Measurements from ENCODE around the gene LTB4R2.

Gene LTB4R2

GRCh38 chr14:24313913-24314312 is 4.0 kb downstream of the LTB4R2 start:
- H3K27ac ChIP-seq, result peak overlapping the region; percentile 98
- TF ChIP-seq CTCF (conservative IDR thresholded peaks at IDR 0.05; ENCODE audit: low read depth), result no peak
- DNase-seq (ENCODE audit: low spot score), result no peak
- ChIA-PET POLR2A (ENCODE audit: low non-redundant PET) (no interaction called here), CTCF (interaction anchor here (1.2 kb wide), 1 partner anchor 23 kb away, joined by 3 read pairs; no protein-coding TSS in a partner anchor)

- no peak for DNase-seq (ENCODE audit: low spot score)
- CTCF ChIA-PET, result interaction anchor here (0.6 to 1.2 kb wide), 2 partner anchors 23 to 67 kb away, joined by 3 read pairs; no protein-coding TSS in a partner anchor
- peak overlapping the region; percentile 98 for H3K27ac ChIP-seq
- no peak for TF ChIP-seq CTCF (conservative IDR thresholded peaks at IDR 0.05; ENCODE audit: low read depth)
- POLR2A ChIA-PET (ENCODE audit: low non-redundant PET), result no interaction called here
These were observed 4.6 kb downstream of the LTB4R2 start for GRCh38 chr14:24314377-24315193.

GRCh38 chr14:24315243-24315806 is 5.4 kb downstream of the LTB4R2 start:
- POLR2A ChIA-PET (ENCODE audit: low non-redundant PET), result no interaction called here
- CTCF ChIA-PET, result no interaction called here
- H3K27ac ChIP-seq, result peak overlapping the region; percentile 98
- no peak for DNase-seq (ENCODE audit: low spot score)
- TF ChIP-seq CTCF (conservative IDR thresholded peaks at IDR 0.05; ENCODE audit: low read depth), result no peak

GRCh38 chr14:24315807-24316596 is 6.1 kb downstream of the LTB4R2 start:
- no peak for DNase-seq (ENCODE audit: low spot score)
- ChIA-PET POLR2A (ENCODE audit: low non-redundant PET) (no interaction called here), CTCF (interaction anchor here (0.9 kb wide), 1 partner anchor 11 kb away, joined by 4 read pairs; no protein-coding TSS in a partner anchor)
- TF ChIP-seq CTCF (conservative IDR thresholded peaks at IDR 0.05; ENCODE audit: low read depth), result no peak
- H3K27ac ChIP-seq, result peak overlapping the region; percentile 98

- CTCF ChIA-PET, result interaction anchor here (0.9 kb wide), 1 partner anchor 11 kb away, joined by 4 read pairs; no protein-coding TSS in a partner anchor
- TF ChIP-seq CTCF (conservative IDR thresholded peaks at IDR 0.05; ENCODE audit: low read depth), result no peak
- H3K27ac ChIP-seq, result peak overlapping the region; percentile 98
- no peak for DNase-seq (ENCODE audit: low spot score)
- POLR2A ChIA-PET (ENCODE audit: low non-redundant PET), result no interaction called here
These were observed 6.6 kb downstream of the LTB4R2 start for GRCh38 chr14:24316597-24316950.
